Gastroesophageal sphincter (tissue), 4 donors: ENCODE data around the gene AUTS2. TPM values are rescaled to one million over a fixed set of nuclear protein-coding genes. Genes with fewer than 3 reads are reported as not detected.

Experiments
- ATAC-seq: fragments of 150-250 bp; one replicate; pipeline ENCODE4 v1.9.1; 2016; ENCODE audit warnings: mild to moderate bottlenecking, moderate library complexity
- H3K27ac ChIP-seq, 4 donors: fragments of 200-600 bp; sonication (generic) in 3 of 4; 1 replicate in 3 of 4; 2 replicates in 1 of 4; pipeline ENCODE4 v1.5.1; 2016 to 2019
- H3K27me3 ChIP-seq: fragments of 200-600 bp; sonication (generic); one replicate; pipeline ENCODE4 v1.5.1; 2019
- H3K36me3 ChIP-seq, 2 donors: fragments of 200-600 bp; sonication (generic); one replicate each; pipeline ENCODE4 v1.5.1; 2019; ENCODE audit warnings: control low read depth in 1 of 2
- H3K4me1 ChIP-seq, 3 donors: fragments of 200-600 bp; sonication (generic); 1 replicate in 2 of 3; 2 replicates in 1 of 3; pipeline ENCODE4 v1.5.1; 2016 to 2019; ENCODE audit warnings: control low read depth in 2 of 3
- H3K4me3 ChIP-seq, 2 donors: fragments of 200-600 bp; sonication (generic); one replicate each; pipeline ENCODE4 v1.5.1; 2019; ENCODE audit warnings: mild to moderate bottlenecking in 1 of 2, moderate library complexity in 1 of 2
- H3K9me3 ChIP-seq, 3 donors: fragments of 200-600 bp; sonication (generic); one replicate each; pipeline ENCODE4 v1.5.1; 2017 to 2019; ENCODE audit warnings: control low read depth in 2 of 3
- EP300 ChIP-seq: sonication (generic); formaldehyde crosslinking; IDR thresholded peaks from one replicate; pipeline ENCODE4 v1.6.1; 2017; ENCODE audit warnings: antibody characterized with exemption, mild to moderate bottlenecking
- POLR2A ChIP-seq, 2 donors: fragments of 450-650 bp; IDR thresholded peaks; one replicate each; pipeline ENCODE4 v1.6.1; 2017; ENCODE audit warnings: antibody characterized with exemption in 2 of 2, mild to moderate bottlenecking in 2 of 2, moderate library complexity in 1 of 2
- POLR2AphosphoS5 ChIP-seq: sonication (generic); formaldehyde crosslinking; IDR thresholded peaks from one replicate; pipeline ENCODE4 v1.6.1; 2017; ENCODE audit warnings: antibody characterized with exemption
- WGBS, 2 donors: methylation state at CpG; one replicate each; pipeline ENCODE4 v1.1.5; 2018; ENCODE audit warnings: low coverage in 1 of 2; 5-methylcytosine and 5-hydroxymethylcytosine counted together
- total RNA-seq, 4 donors: library from RNA; depleted of rRNA; stranded (reverse); fragments of >200 nt; gene quantifications; one replicate each; pipeline ENCODE4 v1.1.0, GENCODE V29; 2016
- TF ChIP-seq, protein P1 (sequence below), 4 experiments: fragments of 200-600 bp in 2 of 4; fragments of 450-650 bp in 2 of 4; sonication (generic) in 1 of 4; IDR thresholded peaks; one replicate each; pipeline ENCODE4 v1.5.1; 2017 to 2019; ENCODE audit warnings: antibody characterized with exemption in 4 of 4, mild to moderate bottlenecking in 2 of 4, moderate library complexity in 2 of 4

AUTS2 gene
- total RNA-seq, 4 donors from 2014 or later: 12.2 to 48.7 (median 44.1) TPM

DNA sequence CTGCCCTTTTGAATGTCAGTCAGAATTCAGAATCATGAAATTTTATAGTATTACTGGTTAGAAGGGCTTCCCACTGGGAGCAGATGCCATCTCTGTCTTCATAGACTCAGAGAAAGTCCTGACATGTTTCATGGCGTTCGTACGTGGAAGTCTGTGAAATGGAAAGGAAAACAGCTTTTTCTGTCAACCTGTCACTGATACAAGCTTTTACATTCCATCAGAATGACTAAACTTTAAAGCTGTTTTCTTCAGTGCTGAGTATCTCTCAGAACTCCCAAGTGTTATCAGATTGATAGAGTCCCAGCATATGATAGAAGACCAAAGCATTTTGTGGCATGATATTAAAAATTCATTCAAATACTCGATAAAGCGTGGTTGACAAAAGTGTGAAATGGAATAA, 807.0 kb downstream of the AUTS2 start:
- H3K9me3 ChIP-seq: no peaks in the 10 kb centered on the region
- no peaks in the 10 kb centered on the region for H3K4me1 ChIP-seq
- ATAC-seq: no peak
- H3K4me3 ChIP-seq: no peak overlapping the region
- WGBS, 2 donors: 72 to 88% methylated on average over 5 of the region's 5 CpGs
- H3K36me3 ChIP-seq: no peaks in the 10 kb centered on the region
- H3K27me3 ChIP-seq: no peaks in the 10 kb centered on the region
- H3K27ac ChIP-seq: no peak overlapping the region
- TF ChIP-seq, protein P1, sequence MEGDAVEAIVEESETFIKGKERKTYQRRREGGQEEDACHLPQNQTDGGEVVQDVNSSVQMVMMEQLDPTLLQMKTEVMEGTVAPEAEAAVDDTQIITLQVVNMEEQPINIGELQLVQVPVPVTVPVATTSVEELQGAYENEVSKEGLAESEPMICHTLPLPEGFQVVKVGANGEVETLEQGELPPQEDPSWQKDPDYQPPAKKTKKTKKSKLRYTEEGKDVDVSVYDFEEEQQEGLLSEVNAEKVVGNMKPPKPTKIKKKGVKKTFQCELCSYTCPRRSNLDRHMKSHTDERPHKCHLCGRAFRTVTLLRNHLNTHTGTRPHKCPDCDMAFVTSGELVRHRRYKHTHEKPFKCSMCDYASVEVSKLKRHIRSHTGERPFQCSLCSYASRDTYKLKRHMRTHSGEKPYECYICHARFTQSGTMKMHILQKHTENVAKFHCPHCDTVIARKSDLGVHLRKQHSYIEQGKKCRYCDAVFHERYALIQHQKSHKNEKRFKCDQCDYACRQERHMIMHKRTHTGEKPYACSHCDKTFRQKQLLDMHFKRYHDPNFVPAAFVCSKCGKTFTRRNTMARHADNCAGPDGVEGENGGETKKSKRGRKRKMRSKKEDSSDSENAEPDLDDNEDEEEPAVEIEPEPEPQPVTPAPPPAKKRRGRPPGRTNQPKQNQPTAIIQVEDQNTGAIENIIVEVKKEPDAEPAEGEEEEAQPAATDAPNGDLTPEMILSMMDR (IDR thresholded peaks at IDR 0.05): no peak
- TF ChIP-seq POLR2AphosphoS5: no peak

DNA sequence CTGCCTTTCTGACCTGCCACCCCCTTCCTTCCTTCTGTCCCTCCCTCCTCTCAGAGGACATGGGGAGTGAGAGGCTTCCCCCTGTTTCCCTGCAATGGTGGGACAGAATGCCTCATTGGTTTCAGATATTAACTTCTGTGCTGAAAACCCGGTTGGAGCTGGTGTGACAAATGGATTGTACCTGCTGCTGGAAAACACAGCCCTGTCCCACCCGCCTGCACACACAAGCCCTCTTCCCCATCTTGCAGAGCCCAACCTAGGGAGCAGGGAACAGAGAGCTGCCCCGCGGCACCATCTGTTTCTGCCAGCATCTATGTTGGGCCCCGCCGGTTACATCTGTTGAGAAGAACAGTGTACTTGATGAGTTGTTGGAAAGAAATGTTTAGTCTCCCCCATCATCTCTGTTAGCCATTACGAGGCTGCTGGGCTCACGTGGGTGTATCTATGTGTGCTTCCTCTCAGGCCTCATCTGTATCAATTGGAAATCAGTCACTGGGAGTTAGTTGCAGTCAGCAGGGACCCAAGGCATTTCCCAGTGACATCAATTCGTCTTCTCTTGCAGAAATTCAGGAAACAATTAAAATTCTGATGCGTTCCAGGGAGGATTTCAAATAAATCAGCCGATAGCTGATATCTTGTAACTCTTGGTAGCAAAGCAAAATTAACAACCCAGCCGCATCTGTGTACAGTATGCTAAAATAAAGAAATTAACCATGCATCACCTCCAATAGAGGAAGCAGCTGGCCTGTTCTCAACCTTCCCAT, 808.1 kb downstream of the AUTS2 start:
- no peaks in the 10 kb centered on the region for H3K9me3 ChIP-seq
- no peaks in the 10 kb centered on the region for H3K27me3 ChIP-seq
- no peak overlapping the region for H3K27ac ChIP-seq
- H3K4me1 ChIP-seq: no peaks in the 10 kb centered on the region
- no peak overlapping the region for H3K4me3 ChIP-seq
- no peaks in the 10 kb centered on the region for H3K36me3 ChIP-seq
- TF ChIP-seq POLR2A (IDR thresholded peaks at IDR 0.05) (no peak), POLR2AphosphoS5 (no peak), EP300 (no peak)
- TF ChIP-seq, protein P1 (IDR thresholded peaks at IDR 0.05): no peak
- WGBS, 2 donors: 84 to 100% methylated on average over 3 to 7 of the region's 12 CpGs
- ATAC-seq: no peak

DNA sequence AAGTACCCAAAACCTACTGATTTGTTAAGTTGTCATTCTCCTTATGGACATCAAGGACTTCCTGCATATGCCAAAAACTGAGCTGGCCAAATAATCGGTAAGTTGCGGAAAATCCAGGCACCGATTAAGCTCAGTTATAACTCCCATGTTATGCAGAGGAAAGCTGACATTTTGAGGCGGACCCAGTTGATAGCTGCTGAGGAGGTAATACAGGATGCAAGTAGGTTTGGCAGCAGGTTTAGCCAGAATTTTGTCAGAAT, 808.6 kb downstream of the AUTS2 start:
- no peaks in the 10 kb centered on the region for H3K27me3 ChIP-seq
- no peaks in the 10 kb centered on the region for H3K9me3 ChIP-seq
- H3K36me3 ChIP-seq: no peaks in the 10 kb centered on the region
- H3K27ac ChIP-seq: no peak overlapping the region
- 86 to 94% methylated on average over 4 of the region's 4 CpGs for WGBS, 2 donors
- TF ChIP-seq POLR2A (IDR thresholded peaks at IDR 0.05): no peak
- TF ChIP-seq POLR2AphosphoS5: no peak
- TF ChIP-seq EP300: no peak
- TF ChIP-seq, protein P1 (IDR thresholded peaks at IDR 0.05): no peak
- no peak for ATAC-seq
- H3K4me1 ChIP-seq: no peaks in the 10 kb centered on the region
- no peak overlapping the region for H3K4me3 ChIP-seq

DNA sequence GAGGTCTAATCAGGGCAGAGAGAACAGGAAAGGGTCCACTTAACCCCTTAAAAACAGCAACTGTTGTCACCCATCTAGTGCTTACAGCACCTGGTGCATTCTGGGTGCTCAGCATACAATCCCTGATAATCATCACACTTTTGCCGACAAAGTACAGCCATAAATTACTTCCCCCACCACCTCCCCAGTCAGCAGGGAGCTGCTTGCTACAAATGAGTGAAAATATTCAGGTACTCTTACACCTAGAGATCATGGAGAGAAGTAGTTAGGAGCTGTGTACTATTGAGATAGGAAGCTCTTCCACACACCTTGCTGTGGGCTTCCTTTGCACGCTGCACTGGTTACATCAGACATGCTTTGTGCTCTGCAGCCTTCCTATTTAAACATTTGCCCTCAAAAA, 810.2 kb downstream of the AUTS2 start:
- Histone ChIP-seq H3K4me1 (no peaks in the 10 kb centered on the region), H3K36me3 (no peaks in the 10 kb centered on the region), H3K4me3 (no peak overlapping the region), H3K27ac (no peak overlapping the region), H3K9me3 (no peaks in the 10 kb centered on the region), H3K27me3 (no peaks in the 10 kb centered on the region)
- TF ChIP-seq, protein P1 (IDR thresholded peaks at IDR 0.05): no peak
- TF ChIP-seq EP300 (no peak), POLR2AphosphoS5 (no peak), POLR2A (IDR thresholded peaks at IDR 0.05) (no peak)
- no peak for ATAC-seq
- 100% methylated on average over 1 to 2 of the region's 2 CpGs for WGBS, 2 donors

DNA sequence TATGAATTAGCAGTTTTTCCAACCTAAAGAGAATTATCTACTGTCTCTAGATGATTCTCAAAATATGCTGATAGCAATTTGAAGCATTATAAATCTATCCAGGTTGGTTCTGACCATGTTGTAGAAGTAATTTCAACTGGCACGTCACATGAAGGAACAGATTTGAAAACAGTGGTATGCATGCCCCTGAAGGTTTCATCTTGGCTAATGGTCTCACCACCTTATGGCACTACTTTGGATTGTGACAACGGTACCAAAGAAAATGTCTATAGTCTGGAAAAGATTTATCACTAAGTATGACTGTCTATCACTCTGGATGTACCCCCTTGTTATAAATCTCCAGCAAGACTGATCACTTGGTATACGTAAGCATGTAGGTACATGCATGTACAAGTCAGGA, 810.6 kb downstream of the AUTS2 start:
- Histone ChIP-seq H3K4me3 (no peak overlapping the region), H3K4me1 (no peaks in the 10 kb centered on the region), H3K27me3 (no peaks in the 10 kb centered on the region), H3K36me3 (no peaks in the 10 kb centered on the region), H3K9me3 (no peaks in the 10 kb centered on the region), H3K27ac (no peak overlapping the region)
- 94 to 98% methylated on average over 2 to 3 of the region's 3 CpGs for WGBS, 2 donors
- TF ChIP-seq POLR2AphosphoS5: no peak
- ATAC-seq: no peak
